Progenitor cell of endocrine pancreas (in vitro differentiated cells): ENCODE results near the gene SRF. TPM values are rescaled to one million over a fixed set of nuclear protein-coding genes. Genes with fewer than 3 reads are reported as not detected.

ENCODE experiments used
- DNase-seq: peaks from one replicate; pipeline ENCODE4 v3.0.0; 2021; ENCODE audit warnings: low spot score; ENCODE audit not compliant: unreplicated experiment
- H3K27ac Mint-ChIP-seq: 2 replicates; pipeline ENCODE4 v1.8.0; 2021; ENCODE audit warnings: mild to moderate bottlenecking, moderate library complexity, mixed read lengths
- H3K27me3 Mint-ChIP-seq: 2 replicates; pipeline ENCODE4 v1.8.0; 2021; ENCODE audit warnings: mixed read lengths
- H3K36me3 Mint-ChIP-seq: 2 replicates; pipeline ENCODE4 v1.8.0; 2022; ENCODE audit warnings: mixed read lengths; ENCODE audit not compliant: insufficient read depth
- H3K4me1 Mint-ChIP-seq: 2 replicates; pipeline ENCODE4 v1.8.0; 2021; ENCODE audit warnings: low read depth, mixed read lengths
- H3K4me3 Mint-ChIP-seq: 2 replicates; pipeline ENCODE4 v1.8.0; 2021; ENCODE audit warnings: low read depth, mild to moderate bottlenecking, moderate library complexity, mixed read lengths
- H3K9me3 Mint-ChIP-seq: 2 replicates; pipeline ENCODE4 v1.8.0; 2021; ENCODE audit warnings: low read depth, mixed read lengths
- total RNA-seq: library from RNA; stranded (reverse); gene quantifications from 2 replicates; pipeline ENCODE4 v1.2.1, GENCODE V29; 2021
- TF ChIP-seq, protein P1 (sequence below): fragments of 200-600 bp; sonication (generic); IDR thresholded peaks from one replicate; pipeline ENCODE4 v1.5.0; 2021; ENCODE audit warnings: antibody characterized with exemption, mild to moderate bottlenecking; ENCODE audit not compliant: unreplicated experiment

Gene SRF
- total RNA-seq, 1 donor from 2014 or later: 30.3 TPM

DNA sequence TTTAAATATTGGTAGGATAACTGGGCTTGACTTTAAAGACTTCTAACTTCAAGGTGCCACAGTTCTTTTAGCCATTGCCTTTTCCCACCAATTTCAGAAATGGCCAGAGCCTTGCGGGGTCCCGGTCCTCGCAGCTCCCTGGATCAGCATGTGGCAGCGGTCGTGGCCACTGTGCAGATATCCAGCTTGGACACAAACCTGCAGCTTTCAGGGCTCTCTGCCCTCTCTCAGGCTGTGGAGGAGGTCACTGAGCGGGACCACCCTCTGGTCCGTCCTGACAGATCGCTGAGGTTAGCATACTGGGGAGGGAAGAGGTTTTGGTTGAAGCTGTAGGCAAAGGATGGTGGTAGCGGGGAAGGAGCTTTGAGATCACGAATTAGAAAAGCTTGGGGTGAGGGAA, 17.4 kb downstream of the SRF start:
- H3K36me3 Mint-ChIP-seq: peaks cover 18% of the 10 kb centered on the region
- DNase-seq: no peak
- H3K9me3 Mint-ChIP-seq: no peaks in the 10 kb centered on the region
- TF ChIP-seq, protein P1, sequence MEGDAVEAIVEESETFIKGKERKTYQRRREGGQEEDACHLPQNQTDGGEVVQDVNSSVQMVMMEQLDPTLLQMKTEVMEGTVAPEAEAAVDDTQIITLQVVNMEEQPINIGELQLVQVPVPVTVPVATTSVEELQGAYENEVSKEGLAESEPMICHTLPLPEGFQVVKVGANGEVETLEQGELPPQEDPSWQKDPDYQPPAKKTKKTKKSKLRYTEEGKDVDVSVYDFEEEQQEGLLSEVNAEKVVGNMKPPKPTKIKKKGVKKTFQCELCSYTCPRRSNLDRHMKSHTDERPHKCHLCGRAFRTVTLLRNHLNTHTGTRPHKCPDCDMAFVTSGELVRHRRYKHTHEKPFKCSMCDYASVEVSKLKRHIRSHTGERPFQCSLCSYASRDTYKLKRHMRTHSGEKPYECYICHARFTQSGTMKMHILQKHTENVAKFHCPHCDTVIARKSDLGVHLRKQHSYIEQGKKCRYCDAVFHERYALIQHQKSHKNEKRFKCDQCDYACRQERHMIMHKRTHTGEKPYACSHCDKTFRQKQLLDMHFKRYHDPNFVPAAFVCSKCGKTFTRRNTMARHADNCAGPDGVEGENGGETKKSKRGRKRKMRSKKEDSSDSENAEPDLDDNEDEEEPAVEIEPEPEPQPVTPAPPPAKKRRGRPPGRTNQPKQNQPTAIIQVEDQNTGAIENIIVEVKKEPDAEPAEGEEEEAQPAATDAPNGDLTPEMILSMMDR: no peak
- no peak overlapping the region for H3K4me3 Mint-ChIP-seq
- no peaks in the 10 kb centered on the region for H3K27me3 Mint-ChIP-seq
- H3K27ac Mint-ChIP-seq: no peak overlapping the region
- peaks cover under 1% of the 10 kb centered on the region for H3K4me1 Mint-ChIP-seq

DNA sequence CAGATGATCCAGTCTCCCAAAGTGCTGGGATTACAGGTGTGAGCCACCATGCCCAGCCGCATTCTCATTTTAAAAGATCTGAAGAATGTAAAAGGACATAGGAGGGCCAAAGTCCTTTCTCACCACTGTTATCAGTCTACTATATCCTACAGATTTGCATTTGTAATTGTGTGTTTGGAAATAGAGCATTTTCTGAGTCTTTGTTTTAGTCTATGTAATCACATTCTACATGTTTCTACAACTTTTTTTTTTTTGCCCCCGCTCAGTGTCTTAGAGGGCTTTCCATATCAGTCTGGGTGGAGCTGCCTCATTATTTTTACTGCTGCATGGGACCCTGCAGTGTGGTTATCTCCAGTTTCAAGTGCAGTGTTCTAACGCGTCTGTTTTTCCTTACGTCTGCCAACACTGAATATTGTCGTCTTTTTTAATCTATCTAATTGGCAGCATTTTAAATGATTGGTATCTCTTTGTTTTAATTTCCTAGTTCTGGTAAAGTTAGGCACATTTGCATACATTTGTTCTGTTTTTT, 18.8 kb downstream of the SRF start:
- TF ChIP-seq, protein P1: no peak
- no peaks in the 10 kb centered on the region for H3K4me1 Mint-ChIP-seq
- no peak overlapping the region for H3K4me3 Mint-ChIP-seq
- peaks cover 21% of the 10 kb centered on the region for H3K36me3 Mint-ChIP-seq
- H3K27me3 Mint-ChIP-seq: no peaks in the 10 kb centered on the region
- DNase-seq: no peak
- no peak overlapping the region for H3K27ac Mint-ChIP-seq
- H3K9me3 Mint-ChIP-seq: no peaks in the 10 kb centered on the region

DNA sequence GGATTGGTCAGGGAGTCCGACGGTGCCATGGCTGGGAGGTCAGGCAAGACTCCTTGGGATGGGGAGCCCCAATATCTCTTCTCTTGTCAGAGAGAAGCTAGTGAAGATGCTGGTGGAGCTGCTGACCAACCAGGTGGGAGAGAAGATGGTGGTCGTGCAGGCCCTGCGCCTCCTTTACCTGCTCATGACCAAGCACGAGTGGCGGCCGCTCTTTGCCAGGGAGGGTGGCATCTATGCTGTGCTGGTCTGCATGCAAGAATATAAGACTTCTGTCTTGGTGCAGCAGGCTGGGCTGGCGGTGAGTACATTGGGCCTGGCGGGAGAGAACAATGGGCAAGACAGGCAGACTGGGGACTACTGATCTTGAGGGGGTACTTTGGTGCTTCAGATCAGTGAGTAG, 21.8 kb downstream of the SRF start:
- Mint-ChIP-seq H3K4me1 (no peaks in the 10 kb centered on the region), H3K4me3 (no peak overlapping the region), H3K9me3 (no peaks in the 10 kb centered on the region), H3K36me3 (peaks cover 22% of the 10 kb centered on the region), H3K27ac (no peak overlapping the region), H3K27me3 (no peaks in the 10 kb centered on the region)
- no peak for DNase-seq
- TF ChIP-seq, protein P1: no peak

DNA sequence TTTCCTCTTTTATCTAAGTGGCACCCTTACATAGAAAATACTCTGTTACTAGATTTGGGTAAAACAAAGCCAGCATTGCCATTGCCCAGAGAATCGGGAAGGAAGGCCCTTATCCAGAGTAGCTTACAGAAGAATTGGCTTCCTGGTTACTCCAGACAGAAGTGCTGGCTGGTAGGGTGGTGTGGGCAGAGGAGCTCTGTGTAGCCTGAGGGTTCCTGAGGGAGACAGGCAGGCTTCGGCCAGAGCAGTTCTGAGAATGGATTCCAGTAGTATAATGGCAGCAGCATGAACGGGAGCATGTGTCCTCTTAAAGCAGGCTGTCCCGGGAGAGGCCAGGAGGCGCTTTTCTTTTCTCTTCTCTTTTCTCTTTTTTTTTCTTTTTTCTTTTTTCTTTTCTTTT, 22.9 kb downstream of the SRF start:
- Mint-ChIP-seq H3K36me3 (peaks cover 22% of the 10 kb centered on the region), H3K4me3 (no peak overlapping the region), H3K27me3 (no peaks in the 10 kb centered on the region), H3K9me3 (no peaks in the 10 kb centered on the region), H3K27ac (no peak overlapping the region), H3K4me1 (no peaks in the 10 kb centered on the region)
- TF ChIP-seq, protein P1: no peak
- DNase-seq: no peak

GRCh38 chr6:43196337-43196736, 25.3 kb downstream of the SRF start:
- no peaks in the 10 kb centered on the region for H3K4me1 Mint-ChIP-seq
- no peak for DNase-seq
- H3K9me3 Mint-ChIP-seq: no peaks in the 10 kb centered on the region
- TF ChIP-seq, protein P1: no peak
- H3K27me3 Mint-ChIP-seq: no peaks in the 10 kb centered on the region
- H3K27ac Mint-ChIP-seq: no peak overlapping the region
- H3K4me3 Mint-ChIP-seq: no peak overlapping the region
- H3K36me3 Mint-ChIP-seq: peaks cover 26% of the 10 kb centered on the region
